H1 (cell line): ENCODE data around the gene PRTN3. TPM values are rescaled to one million over a fixed set of nuclear protein-coding genes. Genes with fewer than 3 reads are reported as not detected.

Experiments
- KDM5A ChIP-seq: fragments of 200-600 bp; IDR thresholded peaks from 2 replicates; pipeline ENCODE4 v1.7.1; 2012; ENCODE audit warnings: mild to moderate bottlenecking, low read length, inconsistent platforms, mixed read lengths
- POLR2AphosphoS5 ChIP-seq: IDR thresholded peaks from 2 replicates; pipeline ENCODE4 v1.6.1; 2011; ENCODE audit warnings: low read depth, low read length
- polyA plus RNA-seq, 7 experiments: library from polyadenylated mRNA; depleted of rRNA in 3 of 7; stranded (reverse) in 5 of 7; unstranded in 2 of 7; fragments of >200 nt in 5 of 7; fragments of 200-250 nt in 2 of 7; gene quantifications; 1 replicate in 5 of 7; 2 replicates in 1 of 7; 4 replicates in 1 of 7; pipeline versions ENCODE4 v1.2.1 to v1.2.3, GENCODE V29; 2011 to 2013; ENCODE audit warnings: missing spikeins in 2 of 7, mixed read lengths in 2 of 7
- total RNA-seq: library from RNA; stranded (reverse); fragmentation: NEBNext Ultra II Directional; extraction: Animal tissue kit (Norgen Biotek cat#: 25700); gene quantifications from 2 replicates; pipeline ENCODE4 v1.2.1, GENCODE V29; 2021

The PRTN3 gene
- total and polyA plus RNA-seq, 2 of the 8 experiments (the other 6 are each of a cell fraction or from before 2014, with no cell fraction given): 0.39 to 2.1 TPM

DNA sequence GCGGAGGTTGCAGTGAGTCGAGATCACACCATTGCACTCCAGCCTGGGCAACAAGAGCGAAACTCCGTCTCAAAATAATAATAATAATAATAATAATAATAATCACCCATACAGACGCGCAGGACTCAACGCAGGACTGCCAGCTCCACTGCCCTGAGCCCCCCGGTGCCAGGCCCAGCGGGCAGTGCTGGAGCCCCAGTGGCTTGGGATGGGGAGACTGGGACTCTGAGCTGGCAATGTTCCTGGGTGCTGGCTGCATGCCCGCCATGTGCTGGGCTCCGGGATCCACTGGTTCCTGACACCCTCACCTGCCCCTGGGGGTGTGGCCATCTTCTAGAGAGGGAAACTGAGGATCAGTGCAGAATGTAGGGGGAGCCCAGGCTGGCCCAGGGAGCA lies 13.5 kb upstream of the PRTN3 start (continued):
- TF ChIP-seq POLR2AphosphoS5 (no peak), KDM5A (no peak)
- TF ChIP-seq, all 59 proteins: peak for 0
